HG03135 (cell line): ENCODE data around the gene UBQLN3.

Experiments used
- ATAC-seq: cut with Tn5 transposase; IDR thresholded peaks from one replicate; pipeline ENCODE4 v1.9.1; 2021; ENCODE audit warnings: mild to moderate bottlenecking, moderate library complexity; ENCODE audit not compliant: unreplicated experiment

UBQLN3 gene

DNA sequence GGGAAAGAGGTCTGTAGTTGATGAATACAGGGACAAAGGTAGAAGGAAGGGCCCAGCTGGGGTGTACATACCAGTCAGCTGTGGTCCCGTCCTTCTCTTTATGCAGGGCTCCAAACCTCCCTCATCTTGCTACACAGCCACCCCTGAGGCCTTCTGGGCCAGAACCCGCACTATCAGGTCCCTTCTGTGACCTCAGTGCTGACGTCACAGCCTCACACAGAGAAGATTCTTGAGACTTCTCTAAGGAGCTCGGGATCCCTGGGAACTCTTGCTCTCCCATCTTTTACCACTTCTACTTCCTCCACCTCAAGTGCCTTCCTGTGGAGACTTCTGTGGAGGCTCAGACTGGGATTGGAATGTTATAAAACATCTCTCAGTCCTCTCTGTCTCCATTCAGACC lies at the start of gene UBQLN3:
Gene UBQLN3, minus strand, starts transcription at position 155 of the 400 bp plus-strand sequence. CDS start 399 bp downstream, outside the sequence.
- no peak for ATAC-seq

DNA sequence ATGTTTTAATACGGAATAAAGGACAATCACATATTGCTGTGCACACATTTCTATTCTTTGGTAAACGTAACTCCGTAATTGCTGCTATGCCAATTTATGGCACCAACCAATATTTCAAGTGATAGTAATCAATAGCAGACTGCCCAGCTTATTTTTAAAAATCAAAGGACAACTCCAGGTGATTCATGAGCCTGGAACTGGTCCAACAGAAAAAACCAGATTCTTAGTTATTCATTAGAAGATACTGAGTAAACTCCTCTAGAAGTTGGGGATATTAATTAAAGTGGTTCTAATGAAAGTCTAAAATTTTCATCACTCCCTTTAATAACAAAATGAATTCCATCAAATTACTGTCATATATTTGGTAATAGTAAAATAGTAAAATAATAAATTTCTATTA lies 48.0 kb upstream of the UBQLN3 start:
- no peak for ATAC-seq

DNA sequence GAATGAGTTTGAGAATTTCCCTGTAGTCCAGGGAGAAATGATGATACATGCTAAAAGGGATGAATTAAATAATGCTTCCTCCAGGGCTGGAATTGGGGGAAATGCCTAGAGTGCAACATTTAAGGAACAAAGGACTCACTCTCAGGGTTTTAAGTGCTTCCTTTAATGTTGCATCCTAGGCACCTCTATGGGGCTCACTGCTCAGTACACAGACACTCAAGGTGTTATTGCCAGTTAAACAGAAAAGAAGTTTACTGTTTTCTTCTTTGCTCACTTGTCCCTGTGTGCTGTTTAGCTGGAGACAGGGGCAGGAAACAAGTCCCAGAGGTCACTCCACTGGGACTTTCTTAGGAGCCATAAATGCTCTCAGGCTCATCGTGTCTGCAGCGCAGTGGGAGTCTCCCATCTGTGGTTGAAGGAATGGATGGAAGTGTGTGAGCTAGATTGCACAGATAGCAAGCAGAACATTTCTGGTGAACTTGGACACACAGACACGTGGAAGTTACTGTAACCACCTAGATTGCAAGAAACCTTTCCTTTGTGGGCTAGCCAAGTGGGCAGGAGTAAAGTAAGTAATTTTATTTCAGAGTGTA lies 46.9 kb upstream of the UBQLN3 start:
- no peak for ATAC-seq

DNA sequence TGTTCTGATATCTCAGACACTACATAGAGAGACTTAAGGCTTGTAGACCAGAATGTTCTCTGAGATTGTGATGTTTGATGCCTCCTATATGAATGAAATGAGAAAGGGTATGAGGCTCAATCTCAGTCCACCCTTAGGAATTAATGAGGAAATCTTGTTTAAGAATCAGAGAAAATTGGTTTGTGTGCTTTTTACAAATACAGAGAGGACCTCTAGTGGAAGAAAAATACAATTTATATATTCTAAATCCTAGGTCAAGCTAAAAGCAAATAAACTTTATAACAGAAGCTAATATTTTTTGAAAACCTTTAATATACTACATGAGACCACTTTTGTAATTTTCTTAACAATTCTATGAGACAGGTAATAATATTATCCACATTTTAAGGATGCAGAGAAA lies 43.6 kb upstream of the UBQLN3 start:
- no peak for ATAC-seq

DNA sequence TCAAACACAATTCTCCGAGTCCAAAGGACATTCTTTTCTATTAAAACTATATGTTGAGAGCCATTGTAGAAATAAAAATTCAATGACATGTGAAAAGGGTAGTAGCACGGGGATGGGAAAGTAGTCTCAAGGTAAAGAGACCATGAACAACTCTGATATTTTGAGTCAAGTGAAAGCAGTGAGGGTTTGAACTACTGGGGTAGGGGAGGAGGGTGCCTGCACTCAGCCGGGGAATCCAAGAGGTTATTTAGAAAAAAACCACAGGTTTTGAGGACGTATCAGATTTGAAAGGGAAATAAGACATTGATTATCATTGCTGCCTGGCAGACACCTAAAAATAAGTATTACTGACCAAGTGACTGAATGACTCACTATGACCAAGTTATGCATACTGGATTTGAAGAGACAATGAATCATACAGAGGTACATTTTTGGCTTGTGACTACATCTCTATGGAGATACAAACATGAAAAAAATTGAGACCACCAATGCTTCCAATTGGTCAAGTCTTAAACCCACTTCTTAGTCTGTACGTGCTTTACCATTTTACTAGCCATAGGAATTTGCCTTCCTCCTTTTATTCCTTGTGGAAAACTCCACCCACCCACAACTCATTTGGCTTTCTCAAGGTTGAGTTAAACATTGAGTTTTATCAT lies 40.8 kb upstream of the UBQLN3 start:
- peak; percentile 57 for ATAC-seq

DNA sequence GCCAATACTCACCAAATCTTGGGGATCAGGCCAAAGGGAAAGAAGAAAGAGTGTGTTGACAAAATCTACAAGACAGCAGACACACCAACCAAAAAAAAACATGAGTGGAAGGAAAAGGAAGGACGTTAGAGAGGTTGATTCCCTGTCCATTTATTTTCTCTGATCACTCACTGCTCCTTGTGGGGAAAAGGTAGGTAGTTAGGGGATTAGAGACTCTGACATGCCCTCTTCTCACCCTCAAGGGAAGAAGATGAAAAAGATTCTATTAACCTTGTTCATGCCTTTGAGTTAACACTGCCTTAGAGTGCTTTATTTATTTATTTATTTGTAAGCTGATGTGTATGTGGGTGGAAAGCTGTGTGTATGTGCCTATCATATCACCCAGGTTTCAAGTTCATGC lies 38.7 kb upstream of the UBQLN3 start, which contains the start of gene OR52H1:
Gene OR52H1, minus strand, starts transcription at position 101 of the 400 bp plus-strand sequence. CDS start 3,035 bp downstream, outside the sequence.
- no peak for ATAC-seq

DNA sequence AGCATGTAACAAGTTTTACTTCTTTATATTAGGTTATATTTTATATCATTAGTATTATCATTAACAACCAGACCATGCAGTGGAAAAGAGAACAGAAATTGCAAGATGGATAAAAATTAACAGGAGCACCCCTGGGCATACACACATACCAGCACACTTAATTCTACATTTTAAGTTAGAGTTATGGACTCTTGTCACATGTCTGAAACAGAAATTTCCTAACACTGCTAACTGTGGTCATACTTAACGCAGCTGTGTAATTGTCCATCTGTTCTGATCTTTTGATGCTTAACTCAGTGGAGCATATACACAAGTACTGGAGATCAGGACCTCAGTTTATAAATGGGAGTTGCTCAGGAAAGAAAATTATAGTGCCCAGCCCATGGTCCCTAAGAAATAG lies 38.2 kb upstream of the UBQLN3 start:
- ATAC-seq, result peak; percentile 63

DNA sequence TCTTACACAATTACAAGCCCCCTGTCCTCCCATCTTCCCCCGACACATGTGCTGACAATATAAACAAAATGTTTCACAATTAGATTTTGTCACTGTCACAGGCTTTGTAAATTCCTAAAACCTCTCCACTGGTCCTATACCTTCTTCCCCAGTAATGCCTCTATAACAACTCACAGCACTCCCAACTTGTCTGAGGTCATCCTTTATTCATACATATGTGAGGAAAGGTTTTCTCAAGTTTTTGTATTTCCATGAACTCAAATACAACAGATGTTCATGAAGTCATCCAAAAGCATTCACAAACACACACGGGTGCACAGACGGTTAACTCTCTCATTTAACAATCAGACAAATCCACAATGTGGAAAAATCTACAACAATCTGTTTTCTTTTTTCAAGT lies 36.7 kb upstream of the UBQLN3 start:
- no peak for ATAC-seq

DNA sequence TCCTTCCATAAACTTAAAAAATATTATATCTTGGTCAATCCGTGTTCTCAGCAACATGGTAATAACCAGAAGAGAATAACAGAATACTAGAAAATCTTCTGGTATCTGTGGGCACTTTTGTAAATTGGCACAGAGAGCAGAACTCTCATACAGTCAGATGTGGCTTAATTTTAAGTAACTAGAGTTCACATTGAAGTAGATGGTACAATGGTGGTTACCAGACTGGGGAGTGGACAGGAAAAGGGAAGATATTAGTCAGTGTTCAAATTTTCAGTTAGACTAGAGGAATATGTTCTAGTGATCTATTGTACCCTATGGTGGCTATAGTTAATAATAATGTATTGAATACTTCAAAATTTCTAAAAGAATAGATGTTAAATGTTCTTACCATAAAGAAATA lies 31.7 kb upstream of the UBQLN3 start:
- no peak for ATAC-seq

DNA sequence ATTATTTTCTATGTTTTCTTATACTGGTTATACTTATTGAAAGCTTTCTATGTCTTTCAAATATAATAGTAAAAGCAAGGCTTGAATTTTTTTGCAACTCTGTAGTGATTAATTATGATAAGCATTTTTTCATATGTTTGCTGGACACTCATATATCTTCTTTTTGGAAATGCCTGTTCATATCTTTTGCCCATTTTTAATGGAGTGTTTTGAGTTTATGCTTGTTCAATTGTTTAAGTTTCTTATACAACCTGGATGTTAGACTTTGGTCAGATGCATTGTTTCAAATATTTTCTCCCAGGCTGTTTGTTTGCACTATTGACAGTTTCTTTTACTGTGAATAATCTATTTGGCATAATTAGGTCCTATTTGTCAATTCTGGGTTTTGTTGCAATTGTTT lies 26.7 kb upstream of the UBQLN3 start:
- no peak for ATAC-seq

DNA sequence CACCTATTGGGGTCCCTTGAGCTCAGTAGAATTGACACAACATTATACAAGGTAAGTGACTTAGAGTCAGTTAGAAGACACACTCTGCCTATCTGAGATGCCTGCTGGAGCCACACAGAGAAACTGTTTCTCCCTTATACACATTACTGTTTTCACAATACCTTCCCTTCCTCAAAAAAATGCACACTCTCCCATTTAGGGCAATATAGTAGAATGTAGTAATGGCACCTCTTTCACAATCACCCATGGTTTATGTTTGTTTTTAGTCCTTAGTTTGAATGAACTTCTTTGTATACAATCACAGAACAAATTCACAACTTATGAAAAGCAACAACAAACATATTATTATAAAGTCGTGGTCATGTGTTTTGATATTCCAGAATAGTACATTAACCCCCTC lies 24.3 kb upstream of the UBQLN3 start:
- no peak for ATAC-seq

DNA sequence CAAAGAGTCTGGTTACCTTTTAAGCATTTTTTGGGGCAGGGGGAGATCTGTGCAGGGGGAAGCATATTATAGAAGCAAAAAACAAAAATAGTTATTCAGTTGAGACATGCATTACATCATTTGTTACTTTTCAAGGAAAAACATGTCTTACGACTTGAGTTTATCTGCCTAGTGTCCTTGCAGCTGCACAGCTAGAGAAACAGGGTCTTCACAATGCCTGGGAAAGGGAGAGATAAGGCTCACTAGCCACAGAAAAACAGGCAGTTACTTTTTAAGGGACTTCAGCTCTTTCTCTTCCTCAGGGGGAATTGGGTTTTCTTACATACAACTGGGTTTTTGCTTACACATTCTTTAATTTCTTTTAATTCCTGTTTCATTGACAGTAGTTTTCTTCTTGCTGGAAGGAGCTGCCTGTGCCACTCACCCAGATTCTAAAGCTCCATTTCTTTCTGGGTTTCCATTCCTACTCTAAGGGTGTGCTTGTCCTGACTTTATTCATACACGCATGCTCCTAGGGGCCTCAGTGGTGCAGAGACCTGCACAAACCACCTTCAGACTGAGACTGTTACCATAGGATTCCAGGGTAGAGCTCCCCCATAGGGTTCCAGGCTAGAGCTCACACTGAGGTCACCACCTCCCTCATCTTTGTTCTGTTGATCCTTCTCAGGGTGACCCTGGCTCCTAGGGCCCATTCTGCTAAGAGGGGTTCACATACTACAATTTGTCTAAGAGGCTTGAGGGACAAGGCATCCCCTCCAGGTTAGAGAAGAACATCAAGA lies 21.5 kb upstream of the UBQLN3 start:
- no peak for ATAC-seq

DNA sequence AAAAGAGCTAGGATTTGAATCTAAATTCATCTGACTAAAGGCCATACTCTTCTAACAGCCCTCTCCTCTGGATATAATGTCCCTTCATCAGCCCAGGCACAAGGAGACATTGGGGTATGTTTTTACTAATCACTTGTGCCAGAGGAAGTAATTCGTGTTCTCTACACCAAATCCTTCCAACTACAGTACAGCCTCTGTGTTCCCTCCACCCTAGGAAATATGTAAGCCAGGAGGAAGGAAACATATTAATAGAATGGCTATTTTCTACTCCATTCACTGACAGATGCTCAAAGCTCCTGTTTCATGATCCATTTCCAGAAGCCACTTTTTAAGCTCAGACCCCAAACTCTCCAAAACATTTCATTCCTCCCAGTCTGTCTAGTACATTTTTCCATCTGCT lies 18.7 kb upstream of the UBQLN3 start:
- no peak for ATAC-seq

DNA sequence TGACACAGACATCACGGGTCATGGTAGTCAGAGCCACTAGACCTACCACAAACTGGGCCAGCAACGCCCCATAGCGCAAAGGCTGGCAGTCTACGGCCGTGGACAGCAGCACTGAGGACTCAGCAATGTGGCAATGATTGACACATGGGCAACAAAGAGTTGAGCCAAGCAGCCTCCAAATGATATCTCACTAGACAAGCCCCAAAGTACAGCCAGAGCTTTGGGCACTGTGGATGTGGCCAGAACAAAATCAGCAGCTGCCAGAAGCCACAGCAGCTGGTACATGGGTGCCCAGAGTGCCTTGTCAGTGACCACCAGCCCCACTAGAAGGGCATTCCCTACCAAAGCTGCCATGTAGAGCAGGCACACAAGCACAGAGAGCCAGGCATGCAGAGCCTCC lies 18.0 kb upstream of the UBQLN3 start:
- no peak for ATAC-seq

DNA sequence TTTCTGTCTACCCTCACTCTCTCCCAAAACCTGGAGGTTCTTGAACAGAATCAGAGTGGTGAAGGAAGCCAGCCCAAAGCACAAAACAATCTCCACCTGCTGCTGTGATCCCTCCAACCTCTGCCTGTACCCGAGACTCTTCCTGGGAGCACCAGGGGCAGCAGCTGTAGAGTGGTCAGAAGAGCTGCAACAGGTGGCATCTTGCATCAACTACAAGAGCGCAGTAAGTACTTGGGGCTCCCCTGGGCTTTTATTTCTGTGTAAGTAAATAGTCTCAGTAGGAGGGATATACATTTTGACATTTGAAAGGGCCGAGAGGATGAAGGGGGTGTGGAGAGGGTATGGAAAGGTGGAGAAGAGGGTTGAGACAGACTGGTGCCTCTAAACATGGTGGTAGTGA lies 15.0 kb upstream of the UBQLN3 start:
- ATAC-seq, result no peak

DNA sequence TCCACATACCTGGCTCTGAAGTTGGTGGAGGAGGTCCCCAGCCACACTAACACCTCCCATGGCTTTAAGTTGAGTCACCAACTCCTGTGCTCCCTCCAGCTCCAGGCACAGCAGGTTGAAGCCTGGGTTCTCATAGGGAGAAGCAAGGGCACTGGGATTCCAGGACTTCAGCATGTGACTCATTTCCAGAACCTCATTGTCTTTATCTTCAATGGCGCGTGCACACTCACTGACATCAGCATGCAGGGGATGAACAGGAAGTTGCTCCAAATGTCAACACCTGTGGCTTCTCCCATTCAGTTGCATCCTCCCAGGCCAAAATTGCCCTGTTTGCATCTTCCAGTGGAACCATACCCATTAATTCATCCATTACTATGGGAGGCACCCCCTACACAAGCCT lies 12.6 kb upstream of the UBQLN3 start:
- ATAC-seq, result no peak

DNA sequence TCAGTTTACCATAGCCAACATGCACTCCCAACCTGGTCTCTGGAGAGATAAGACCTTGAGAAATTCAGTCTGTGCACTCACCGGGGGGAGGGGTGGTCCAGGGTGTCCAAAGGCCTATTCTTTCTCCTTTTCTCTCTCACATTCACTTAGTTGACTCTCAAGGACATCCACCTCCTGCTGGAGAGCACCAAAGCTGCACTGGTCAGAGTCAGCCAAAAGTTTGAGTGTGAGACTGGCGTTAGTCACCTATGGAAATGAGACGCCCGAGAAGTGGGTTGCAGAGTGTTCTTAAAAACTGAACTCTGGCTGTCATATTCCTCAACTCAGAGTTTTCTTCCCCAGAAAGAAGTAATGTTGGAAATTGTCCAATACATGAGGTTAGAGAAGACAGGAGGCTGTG lies 11.8 kb upstream of the UBQLN3 start:
- no peak for ATAC-seq

DNA sequence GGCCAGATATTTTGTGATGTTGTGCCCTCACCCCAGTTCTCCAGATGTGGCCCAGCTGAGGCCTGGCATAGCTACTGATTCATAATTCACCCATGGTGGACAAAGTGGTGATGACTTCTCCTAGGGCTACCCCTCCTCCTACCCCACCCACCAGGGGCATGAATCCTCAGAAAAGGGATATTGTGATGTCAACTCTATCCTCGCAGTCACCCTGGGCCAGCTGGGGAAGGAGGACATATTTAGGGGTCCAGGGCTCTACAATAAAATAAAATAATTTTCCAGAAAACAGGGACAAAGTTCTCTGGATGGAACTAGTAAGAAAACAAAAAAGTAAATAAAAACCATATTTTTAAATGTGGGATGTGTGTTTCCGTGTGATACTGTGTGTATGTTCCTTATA lies 6.8 kb upstream of the UBQLN3 start, which contains the start of gene UBQLNL:
Gene UBQLNL, minus strand, starts transcription at position 101 of the 400 bp plus-strand sequence. CDS start 258 bp downstream, outside the sequence.
- ATAC-seq, result no peak

DNA sequence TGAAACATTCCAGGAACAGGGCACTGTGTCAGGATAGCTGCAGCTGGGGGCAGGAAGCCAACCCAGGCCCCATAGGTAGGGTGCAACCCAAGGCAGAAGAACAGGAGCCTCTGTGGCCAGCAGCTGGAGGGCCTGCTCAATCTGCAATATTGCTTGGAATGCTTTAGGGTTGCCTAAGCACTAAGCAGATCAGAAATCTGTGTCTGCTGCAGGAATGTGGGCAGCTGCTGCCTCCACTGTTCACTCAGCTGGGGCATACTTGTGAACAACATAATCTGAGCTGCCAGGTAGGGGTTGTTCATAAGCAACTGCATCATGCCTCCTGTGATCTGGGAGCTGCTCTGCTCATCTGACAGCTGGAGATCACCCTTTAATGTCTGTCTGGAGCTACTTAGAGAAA lies 5.1 kb upstream of the UBQLN3 start:
- ATAC-seq, result no peak

DNA sequence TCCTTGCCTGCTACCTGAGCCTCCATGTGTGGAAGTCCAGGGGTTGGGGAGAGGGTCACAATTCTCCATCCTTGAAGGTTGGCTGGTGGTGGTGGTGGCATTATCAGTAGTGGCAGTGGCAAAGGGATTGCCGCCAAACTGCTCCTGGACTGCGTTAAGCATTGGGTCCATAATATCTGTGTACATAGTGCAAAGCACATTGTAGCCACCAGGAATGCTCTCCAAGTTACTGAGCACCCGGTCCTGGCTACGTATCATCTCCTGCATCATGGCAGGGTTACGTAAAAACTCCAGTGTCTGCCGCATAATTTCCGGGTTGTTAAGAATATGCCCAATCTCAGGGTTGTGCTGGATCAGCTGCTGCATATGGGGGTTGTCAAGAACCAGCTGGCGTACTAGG lies 1.2 kb downstream of the UBQLN3 start:
- ATAC-seq, result no peak

DNA sequence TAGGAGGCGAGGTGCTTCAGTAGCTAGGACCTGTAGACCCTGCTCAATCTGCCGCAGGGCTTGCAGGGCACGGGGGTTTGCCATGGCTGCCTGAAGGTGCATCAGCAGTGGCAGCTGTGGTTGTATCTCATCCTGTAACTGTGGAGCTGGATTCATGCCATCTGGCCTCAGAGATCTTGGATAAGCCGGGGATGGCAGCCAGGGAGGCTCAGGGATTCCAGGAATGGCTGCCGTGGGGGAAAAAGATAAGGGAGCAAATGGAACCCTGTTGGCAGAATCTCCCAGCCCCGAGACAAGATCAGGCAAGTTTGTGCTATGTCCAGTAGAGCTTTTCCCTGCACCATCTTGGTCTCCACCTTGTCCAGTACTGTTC lies 1.8 kb downstream of the UBQLN3 start:
- no peak for ATAC-seq
